Tibial nerve (tissue), 4 donors: ENCODE data around the gene AGPAT2.
"Not testable (repeated sequence)": the region's sequence is repeated elsewhere in the genome, so short reads cannot be mapped to it uniquely, and the experiment has no call there.

Source experiments
- EP300 ChIP-seq, 2 donors: sonication (generic); formaldehyde crosslinking; IDR thresholded peaks; one replicate each; pipeline ENCODE4 v1.6.1; 2017; ENCODE audit warnings: antibody characterized with exemption in 2 of 2, mild to moderate bottlenecking in 1 of 2
- POLR2A ChIP-seq, 2 donors: fragments of 450-650 bp; IDR thresholded peaks; one replicate each; pipeline ENCODE4 v1.6.1; 2017; ENCODE audit warnings: antibody characterized with exemption in 2 of 2, mild to moderate bottlenecking in 2 of 2, moderate library complexity in 2 of 2
- TF ChIP-seq, protein P1 (sequence below), 5 experiments: fragments of 200-600 bp in 3 of 5; fragments of 450-650 bp in 2 of 5; sonication (generic) in 3 of 5; IDR thresholded peaks; one replicate each; pipeline ENCODE4 v1.5.1; 2016 to 2019; ENCODE audit warnings: antibody characterized with exemption in 5 of 5, mild to moderate bottlenecking in 3 of 5, moderate library complexity in 2 of 5

- TF ChIP-seq, protein P1, sequence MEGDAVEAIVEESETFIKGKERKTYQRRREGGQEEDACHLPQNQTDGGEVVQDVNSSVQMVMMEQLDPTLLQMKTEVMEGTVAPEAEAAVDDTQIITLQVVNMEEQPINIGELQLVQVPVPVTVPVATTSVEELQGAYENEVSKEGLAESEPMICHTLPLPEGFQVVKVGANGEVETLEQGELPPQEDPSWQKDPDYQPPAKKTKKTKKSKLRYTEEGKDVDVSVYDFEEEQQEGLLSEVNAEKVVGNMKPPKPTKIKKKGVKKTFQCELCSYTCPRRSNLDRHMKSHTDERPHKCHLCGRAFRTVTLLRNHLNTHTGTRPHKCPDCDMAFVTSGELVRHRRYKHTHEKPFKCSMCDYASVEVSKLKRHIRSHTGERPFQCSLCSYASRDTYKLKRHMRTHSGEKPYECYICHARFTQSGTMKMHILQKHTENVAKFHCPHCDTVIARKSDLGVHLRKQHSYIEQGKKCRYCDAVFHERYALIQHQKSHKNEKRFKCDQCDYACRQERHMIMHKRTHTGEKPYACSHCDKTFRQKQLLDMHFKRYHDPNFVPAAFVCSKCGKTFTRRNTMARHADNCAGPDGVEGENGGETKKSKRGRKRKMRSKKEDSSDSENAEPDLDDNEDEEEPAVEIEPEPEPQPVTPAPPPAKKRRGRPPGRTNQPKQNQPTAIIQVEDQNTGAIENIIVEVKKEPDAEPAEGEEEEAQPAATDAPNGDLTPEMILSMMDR (IDR thresholded peaks at IDR 0.05) = not testable (repeated sequence)
- not testable (repeated sequence) for TF ChIP-seq POLR2A, EP300 (IDR thresholded peaks at IDR 0.05)
These were observed 54.7 kb downstream of the AGPAT2 start for GRCh38 chr9:136632491-136633106.
